Measurements from ENCODE around the gene BOK. TPM values are rescaled to one million over a fixed set of nuclear protein-coding genes. Genes with fewer than 3 reads are reported as not detected.

Gene BOK
- total RNA-seq, 2 donors from 2014 or later, result 33.2 to 62.3 TPM

- no peak for DNase-seq
- no peak overlapping the region for H3K27ac ChIP-seq
- H3K9me3 ChIP-seq, result no peaks in the 10 kb centered on the region
- peaks cover 12% of the 10 kb centered on the region for H3K4me1 ChIP-seq
- TF ChIP-seq CTCF (IDR thresholded peaks at IDR 0.05), result no peak
- no peak for TF ChIP-seq POLR2A (IDR thresholded peaks at IDR 0.05)
- H3K27me3 ChIP-seq, result no peaks in the 10 kb centered on the region
- 72 to 78% methylated on average over 11 of the region's 11 CpGs for WGBS, 2 donors
- H3K4me3 ChIP-seq, result no peak overlapping the region
- H3K36me3 ChIP-seq (replicated peaks in 1 of 2; ENCODE audit: insufficient read depth in 1 of 2, low read depth in 2 of 2), result no peaks in the 10 kb centered on the region
- no peak for ATAC-seq
- intact Hi-C loops (cut with DNase I), result no loop called here
Observed at GRCh38 chr2:241615041-241615440, 56.5 kb downstream of the BOK start.

DNA sequence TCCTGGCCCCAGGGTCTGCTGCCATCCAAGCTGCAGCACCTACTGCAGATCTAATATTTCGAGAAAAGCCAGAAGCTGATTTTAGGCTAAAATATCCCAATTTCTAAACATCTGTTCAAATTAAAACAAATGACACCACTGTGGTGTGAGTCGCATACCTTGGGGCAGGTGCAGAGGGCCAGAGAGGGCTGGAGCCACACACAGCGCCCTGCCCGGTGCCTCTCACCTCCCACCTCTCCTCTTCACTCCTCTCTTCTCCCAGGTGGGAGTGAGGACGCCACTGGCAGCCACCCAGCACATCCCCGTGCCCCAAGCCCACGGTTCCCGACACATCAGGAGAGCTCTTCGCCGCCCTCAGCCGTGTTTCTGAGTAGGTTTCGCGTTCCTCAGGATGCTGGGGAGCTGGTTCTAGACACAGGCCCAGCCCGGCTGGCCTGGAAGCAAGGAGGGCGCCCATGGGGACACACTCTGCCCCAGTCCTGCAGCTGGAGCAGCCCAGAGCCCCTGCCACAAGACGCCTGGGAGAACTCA is 57.0 kb downstream of the BOK start:
- no peaks in the 10 kb centered on the region for H3K27me3 ChIP-seq
- intact Hi-C loops (cut with DNase I), result no loop called here
- 86 to 90% methylated on average over 11 to 14 of the region's 16 CpGs for WGBS, 2 donors
- no peak overlapping the region for H3K4me3 ChIP-seq
- ATAC-seq (no peak), DNase-seq (no peak)
- peaks cover 7% of the 10 kb centered on the region for H3K4me1 ChIP-seq
- no peak overlapping the region for H3K27ac ChIP-seq
- no peaks in the 10 kb centered on the region for H3K9me3 ChIP-seq
- no peak for TF ChIP-seq CTCF (IDR thresholded peaks at IDR 0.05)
- no peak for TF ChIP-seq POLR2A (IDR thresholded peaks at IDR 0.05)
- no peaks in the 10 kb centered on the region for H3K36me3 ChIP-seq (replicated peaks in 1 of 2; ENCODE audit: insufficient read depth in 1 of 2, low read depth in 2 of 2)

GRCh38 chr2:241616168-241617125 is 57.9 kb downstream of the BOK start:
- peak in 1 of 4 donors; percentile 24 for DNase-seq
- Histone ChIP-seq H3K36me3 (replicated peaks in 1 of 2; ENCODE audit: insufficient read depth in 1 of 2, low read depth in 2 of 2) (no peaks in the 10 kb centered on the region), H3K27me3 (no peaks in the 10 kb centered on the region), H3K9me3 (no peaks in the 10 kb centered on the region), H3K27ac (peak overlapping the region in 1 of 4 donors; percentile 34), H3K4me1 (peaks cover 6% of the 10 kb centered on the region), H3K4me3 (no peak overlapping the region)
- TF ChIP-seq CTCF (IDR thresholded peaks at IDR 0.05) (no peak), POLR2A (IDR thresholded peaks at IDR 0.05) (no peak)
- ATAC-seq, result no peak
- WGBS, 2 donors, result 78% methylated on average over 30 of the region's 30 CpGs
- intact Hi-C loops (cut with DNase I), result no loop called here

- 53 to 54% methylated on average over 15 of the region's 15 CpGs for WGBS, 2 donors
- Histone ChIP-seq H3K9me3 (no peaks in the 10 kb centered on the region), H3K27me3 (no peaks in the 10 kb centered on the region), H3K4me3 (no peak overlapping the region), H3K36me3 (replicated peaks in 1 of 2; ENCODE audit: insufficient read depth in 1 of 2, low read depth in 2 of 2) (no peaks in the 10 kb centered on the region), H3K27ac (peak overlapping the region in 2 of 4 donors; percentile 22 to 34), H3K4me1 (peaks cover 6% of the 10 kb centered on the region)
- ATAC-seq, result peak; percentile 75
- peak in 2 of 4 donors; percentile 31 to 45 for DNase-seq
- no peak for TF ChIP-seq CTCF (IDR thresholded peaks at IDR 0.05)
- no peak for TF ChIP-seq POLR2A (IDR thresholded peaks at IDR 0.05)
- intact Hi-C loops (cut with DNase I), result no loop called here
Observed at GRCh38 chr2:241617431-241618154, 59.0 kb downstream of the BOK start.

Measured in body of pancreas (tissue), 4 donors.